Measurements from ENCODE around the gene ZMYND12. TPM values are rescaled to one million over a fixed set of nuclear protein-coding genes. Genes with fewer than 3 reads are reported as not detected.

ZMYND12 gene
- total RNA-seq, 2 donors from 2014 or later: 2.9 to 3.5 TPM

- Histone ChIP-seq H3K9ac (ENCODE audit: low read depth in 2 of 2, low read length in 2 of 2) (no peak overlapping the region), H3K36me3 (no peaks in the 10 kb centered on the region), H3K4me1 (no peaks in the 10 kb centered on the region), H3K27ac (no peak overlapping the region), H3K4me3 (no peak overlapping the region), H3K9me3 (no peaks in the 10 kb centered on the region), H3K27me3 (no peaks in the 10 kb centered on the region)
- intact Hi-C loops (cut with DNase I): loop anchor here (10.0 kb wide), 1 partner anchor 125 kb away; no protein-coding TSS in a partner anchor
- DNase-seq: no peak
- TF ChIP-seq, protein P1, sequence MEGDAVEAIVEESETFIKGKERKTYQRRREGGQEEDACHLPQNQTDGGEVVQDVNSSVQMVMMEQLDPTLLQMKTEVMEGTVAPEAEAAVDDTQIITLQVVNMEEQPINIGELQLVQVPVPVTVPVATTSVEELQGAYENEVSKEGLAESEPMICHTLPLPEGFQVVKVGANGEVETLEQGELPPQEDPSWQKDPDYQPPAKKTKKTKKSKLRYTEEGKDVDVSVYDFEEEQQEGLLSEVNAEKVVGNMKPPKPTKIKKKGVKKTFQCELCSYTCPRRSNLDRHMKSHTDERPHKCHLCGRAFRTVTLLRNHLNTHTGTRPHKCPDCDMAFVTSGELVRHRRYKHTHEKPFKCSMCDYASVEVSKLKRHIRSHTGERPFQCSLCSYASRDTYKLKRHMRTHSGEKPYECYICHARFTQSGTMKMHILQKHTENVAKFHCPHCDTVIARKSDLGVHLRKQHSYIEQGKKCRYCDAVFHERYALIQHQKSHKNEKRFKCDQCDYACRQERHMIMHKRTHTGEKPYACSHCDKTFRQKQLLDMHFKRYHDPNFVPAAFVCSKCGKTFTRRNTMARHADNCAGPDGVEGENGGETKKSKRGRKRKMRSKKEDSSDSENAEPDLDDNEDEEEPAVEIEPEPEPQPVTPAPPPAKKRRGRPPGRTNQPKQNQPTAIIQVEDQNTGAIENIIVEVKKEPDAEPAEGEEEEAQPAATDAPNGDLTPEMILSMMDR (IDR thresholded peaks at IDR 0.05): no peak
Measured at GRCh38 chr1:42469727-42470126, 13.9 kb upstream of the ZMYND12 start.

DNA sequence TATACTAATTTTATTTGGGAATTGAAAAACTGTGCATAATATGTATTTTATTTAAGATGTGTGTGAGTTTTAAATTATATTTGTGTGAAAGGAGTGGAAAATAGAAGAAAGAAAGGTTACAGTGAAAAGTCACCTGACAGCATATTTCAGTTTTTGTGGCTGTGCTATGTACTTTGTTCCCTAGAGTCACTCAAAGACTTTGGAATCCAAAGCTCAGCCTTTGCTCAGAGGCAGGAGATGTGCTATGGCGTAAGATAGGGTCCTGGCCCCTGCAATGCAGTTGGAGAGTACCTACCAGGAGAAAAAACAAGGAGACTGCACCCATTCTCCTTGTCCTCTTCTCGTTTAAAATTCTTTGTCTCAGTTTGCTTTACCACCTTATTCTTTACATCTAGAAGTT lies 10.2 kb upstream of the ZMYND12 start:
- H3K27ac ChIP-seq: no peak overlapping the region

DNA sequence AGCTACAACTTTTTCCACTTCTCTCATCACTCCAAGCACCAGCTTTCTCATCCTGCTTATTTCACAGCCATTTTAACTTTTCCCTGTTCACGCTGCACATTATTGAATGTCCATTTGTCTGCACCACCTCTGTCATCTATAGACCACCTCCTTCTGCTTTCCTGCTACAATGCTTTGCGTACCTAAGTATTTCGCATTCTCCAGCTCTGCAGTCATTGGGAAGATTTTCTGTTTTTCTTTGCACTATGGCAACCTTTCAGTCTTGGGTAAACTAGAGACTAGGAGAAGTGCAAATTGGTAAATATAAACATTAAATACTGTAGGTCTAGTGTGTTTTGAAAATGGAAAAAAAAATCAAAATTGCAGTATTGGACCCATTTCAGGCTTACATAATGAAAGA lies 8.1 kb upstream of the ZMYND12 start:
- no peaks in the 10 kb centered on the region for H3K4me1 ChIP-seq
- peak overlapping the region in 1 of 2 donors; percentile 65 for H3K9ac ChIP-seq (ENCODE audit: low read depth in 2 of 2, low read length in 2 of 2)
- no peaks in the 10 kb centered on the region for H3K9me3 ChIP-seq
- TF ChIP-seq, protein P1 (IDR thresholded peaks at IDR 0.05): no peak
- intact Hi-C loops (cut with DNase I): loop anchor here (10.0 kb wide), 1 partner anchor 119 kb away; no protein-coding TSS in a partner anchor
- no peak overlapping the region for H3K27ac ChIP-seq
- DNase-seq: no peak
- peaks cover 4% of the 10 kb centered on the region for H3K36me3 ChIP-seq
- peak overlapping the region; percentile 83 for H3K4me3 ChIP-seq
- no peaks in the 10 kb centered on the region for H3K27me3 ChIP-seq

More for the DNA sequence above, 10.2 kb upstream of the ZMYND12 start:
- Histone ChIP-seq H3K27me3 (no peaks in the 10 kb centered on the region), H3K4me3 (no peak overlapping the region), H3K9ac (ENCODE audit: low read depth in 2 of 2, low read length in 2 of 2) (no peak overlapping the region), H3K36me3 (no peaks in the 10 kb centered on the region), H3K4me1 (no peaks in the 10 kb centered on the region), H3K9me3 (no peaks in the 10 kb centered on the region)
- intact Hi-C loops (cut with DNase I): loop anchor here (10.0 kb wide), 1 partner anchor 121 kb away; no protein-coding TSS in a partner anchor
- TF ChIP-seq, protein P1 (IDR thresholded peaks at IDR 0.05): no peak
- no peak for DNase-seq

DNA sequence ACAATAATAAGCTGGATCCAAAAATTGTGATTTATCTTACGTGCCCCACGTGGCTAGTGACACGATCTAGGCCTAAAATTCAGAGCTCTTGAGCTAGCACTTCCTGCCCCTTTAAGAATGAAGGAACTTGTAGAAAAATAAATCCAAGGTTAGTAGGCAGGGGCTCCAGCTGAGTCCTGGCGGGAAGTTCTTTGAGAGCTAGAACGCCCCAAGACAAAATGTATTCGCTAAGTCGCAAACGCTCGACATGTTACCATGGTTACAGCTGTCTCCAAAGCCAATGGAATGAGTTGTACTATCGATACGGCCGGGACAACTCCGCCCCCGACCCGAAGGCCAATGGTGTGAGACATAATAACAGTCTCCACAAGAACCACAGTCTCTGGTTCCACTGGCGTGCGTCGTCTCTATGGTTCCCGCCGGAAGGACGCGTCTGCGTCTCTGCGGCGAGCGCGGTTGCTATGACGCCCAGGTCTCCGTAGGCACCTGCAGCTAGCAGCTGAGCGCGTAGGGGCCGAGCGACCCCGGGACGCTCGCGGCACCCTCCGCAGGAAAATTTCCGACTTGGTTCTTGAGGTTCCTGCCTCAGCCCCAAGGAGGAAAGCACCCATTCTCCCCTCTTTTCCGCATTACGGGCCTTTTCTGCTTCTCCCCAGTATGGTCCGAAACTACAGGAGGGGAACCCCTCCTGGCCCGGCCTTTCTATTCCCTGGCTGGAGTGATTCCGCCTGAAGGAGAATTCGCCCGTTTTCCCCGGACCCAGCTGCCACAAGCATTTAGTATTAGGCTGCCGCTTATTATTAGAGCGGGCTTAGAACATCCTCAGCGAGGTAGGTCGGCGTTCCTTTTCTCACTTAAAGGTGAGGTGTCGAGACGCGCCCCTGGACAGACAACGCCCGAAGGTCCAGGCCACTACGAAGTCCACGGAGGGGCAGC lies 7.3 kb upstream of the ZMYND12 start, which contains the start of gene CCDC30:
Gene CCDC30 (plus strand): TSS at position 459 of the 936 bp plus-strand sequence. CDS start 17,266 bp downstream, outside the sequence.
- intact Hi-C loops (cut with DNase I): loop anchor here (10.0 kb wide), 1 partner anchor 118 kb away; no protein-coding TSS in a partner anchor
- no peaks in the 10 kb centered on the region for H3K9me3 ChIP-seq
- peak; percentile 97 for DNase-seq
- peaks cover 4% of the 10 kb centered on the region for H3K36me3 ChIP-seq
- peak within 1 kb of the TSS; percentile 37 for H3K27ac ChIP-seq
- no peaks in the 10 kb centered on the region for H3K27me3 ChIP-seq
- peak within 1 kb of the TSS; percentile 83 for H3K4me3 ChIP-seq
- H3K4me1 ChIP-seq: no peaks in the 10 kb centered on the region
- H3K9ac ChIP-seq (ENCODE audit: low read depth in 2 of 2, low read length in 2 of 2): peak within 1 kb of the TSS; percentile 53 to 65
- TF ChIP-seq, protein P1 (IDR thresholded peaks at IDR 0.05): no peak

DNA sequence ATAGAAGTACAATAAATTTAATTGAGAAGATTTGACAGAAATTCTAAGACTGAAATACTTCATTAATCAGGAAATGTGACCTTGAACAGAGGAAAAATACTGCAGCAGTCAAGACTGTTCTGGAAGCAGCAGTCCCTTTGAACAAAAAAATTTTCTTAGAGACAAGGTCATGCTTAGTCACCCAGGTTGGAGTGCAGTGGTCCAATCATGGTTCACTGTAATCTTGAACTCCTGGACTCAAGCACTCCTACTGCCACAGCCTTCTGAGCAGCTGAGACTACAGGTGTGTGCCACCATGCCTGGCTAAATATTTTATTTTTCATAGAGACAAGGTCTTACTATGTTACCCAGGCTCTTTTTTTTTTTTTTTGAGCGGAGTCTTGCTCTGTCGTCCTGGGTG lies 5.4 kb upstream of the ZMYND12 start:
- no peaks in the 10 kb centered on the region for H3K27me3 ChIP-seq
- no peaks in the 10 kb centered on the region for H3K9me3 ChIP-seq
- no peak for DNase-seq
- H3K9ac ChIP-seq (ENCODE audit: low read depth in 2 of 2, low read length in 2 of 2): no peak overlapping the region
- peaks cover 8% of the 10 kb centered on the region for H3K4me1 ChIP-seq
- H3K36me3 ChIP-seq: peaks cover 4% of the 10 kb centered on the region
- H3K4me3 ChIP-seq: no peak overlapping the region
- H3K27ac ChIP-seq: no peak overlapping the region
- TF ChIP-seq, protein P1 (IDR thresholded peaks at IDR 0.05): no peak
- intact Hi-C loops (cut with DNase I): loop anchor here (10.0 kb wide), 1 partner anchor 116 kb away; no protein-coding TSS in a partner anchor
